GM08714 (cell line): ENCODE data around the gene MAPKAPK2.

ENCODE experiments used
- H3K4me3 ChIP-seq: fragments of 200-500 bp; sonication (Bioruptor generic); 2 replicates; pipeline ENCODE4 v1.5.1; 2014; ENCODE audit warnings: mild to moderate bottlenecking, low read length, inconsistent platforms
- ZNF274 ChIP-seq: IDR thresholded peaks from 2 replicates; pipeline ENCODE4 v1.6.1; 2012; ENCODE audit warnings: mild to moderate bottlenecking, low read depth, low read length

Gene MAPKAPK2

GRCh38 chr1:206722751-206723461 lies 38.2 kb downstream of the MAPKAPK2 start:
- TF ChIP-seq ZNF274, result no peak
- no peak overlapping the region for H3K4me3 ChIP-seq

- H3K4me3 ChIP-seq, result no peak overlapping the region
- TF ChIP-seq ZNF274, result no peak
Observed at GRCh38 chr1:206723462-206723804, 38.7 kb downstream of the MAPKAPK2 start.

- H3K4me3 ChIP-seq, result no peak overlapping the region
- TF ChIP-seq ZNF274, result no peak
Observed at GRCh38 chr1:206723805-206724472, 39.2 kb downstream of the MAPKAPK2 start.

- TF ChIP-seq ZNF274, result no peak
- H3K4me3 ChIP-seq, result no peak overlapping the region
Observed at GRCh38 chr1:206725109-206725963, 40.6 kb downstream of the MAPKAPK2 start.

- TF ChIP-seq ZNF274, result no peak
- no peak overlapping the region for H3K4me3 ChIP-seq
Observed at GRCh38 chr1:206727981-206728696, 43.4 kb downstream of the MAPKAPK2 start.

- no peak for TF ChIP-seq ZNF274
- no peak overlapping the region for H3K4me3 ChIP-seq
Observed at GRCh38 chr1:206728697-206728987, 43.9 kb downstream of the MAPKAPK2 start.

GRCh38 chr1:206729050-206729449 lies 44.3 kb downstream of the MAPKAPK2 start:
- no peak for TF ChIP-seq ZNF274
- H3K4me3 ChIP-seq, result no peak overlapping the region

- H3K4me3 ChIP-seq, result no peak overlapping the region
- no peak for TF ChIP-seq ZNF274
Observed at GRCh38 chr1:206729507-206729906, 44.8 kb downstream of the MAPKAPK2 start.

GRCh38 chr1:206732508-206732907 lies 47.8 kb downstream of the MAPKAPK2 start:
- TF ChIP-seq ZNF274, result no peak
- no peak overlapping the region for H3K4me3 ChIP-seq

- no peak for TF ChIP-seq ZNF274
- no peak overlapping the region for H3K4me3 ChIP-seq
Observed at GRCh38 chr1:206732992-206733391, 48.3 kb downstream of the MAPKAPK2 start.

GRCh38 chr1:206734499-206735142 lies 49.9 kb downstream of the MAPKAPK2 start:
- TF ChIP-seq ZNF274, result no peak
- no peak overlapping the region for H3K4me3 ChIP-seq

- TF ChIP-seq ZNF274, result no peak
- no peak overlapping the region for H3K4me3 ChIP-seq
Observed at GRCh38 chr1:206735553-206736031, 50.9 kb downstream of the MAPKAPK2 start.

- no peak overlapping the region for H3K4me3 ChIP-seq
- TF ChIP-seq ZNF274, result no peak
Observed at GRCh38 chr1:206736878-206737728, 52.4 kb downstream of the MAPKAPK2 start.
